SKM-1 treated with dmso at 0.1 percent for 144 hours (cell line): ENCODE measurements around the gene STXBP2.

Experiments used
- DNase-seq: peaks from one replicate; lab custom pipeline; 2025; ENCODE audit not compliant: unreplicated experiment; lab: John Stamatoyannopoulos, UW

STXBP2 gene

GRCh38 chr19:7648265-7649014 lies 11.5 kb downstream of the STXBP2 start:
- no peak for DNase-seq

GRCh38 chr19:7650148-7650547 lies 13.2 kb downstream of the STXBP2 start:
- DNase-seq, result no peak

DNA sequence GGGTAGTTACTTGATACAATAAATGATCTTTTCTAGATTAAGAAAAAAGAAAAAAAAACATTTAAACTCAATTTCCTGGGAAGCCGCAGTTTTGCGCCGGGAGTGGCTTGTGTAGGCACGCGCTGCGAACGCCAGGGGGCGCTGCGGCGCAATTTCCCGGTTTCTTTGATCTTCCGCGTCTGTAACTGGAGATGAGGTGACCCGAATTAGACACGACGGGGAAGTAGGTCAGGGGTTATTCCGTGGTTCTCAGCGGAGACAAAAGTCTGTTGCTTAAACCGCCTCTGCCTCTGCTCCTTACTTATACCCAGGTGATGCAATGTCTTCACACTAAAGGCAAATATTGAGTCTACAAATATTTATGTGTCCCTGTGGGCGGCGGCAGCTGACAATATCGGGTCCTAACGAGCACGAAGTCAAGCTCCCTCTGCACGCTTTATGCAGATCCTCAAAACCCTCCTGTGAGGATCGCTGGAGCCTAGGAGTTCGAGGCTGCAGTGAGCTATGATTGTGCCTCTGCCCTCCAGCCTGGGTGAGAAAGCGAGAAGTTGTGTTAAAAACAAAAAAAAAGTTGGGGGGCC lies 15.2 kb downstream of the STXBP2 start:
- DNase-seq, result peak; percentile 97

- DNase-seq, result no peak
These were observed 17.5 kb downstream of the STXBP2 start for GRCh38 chr19:7654401-7654800.

DNA sequence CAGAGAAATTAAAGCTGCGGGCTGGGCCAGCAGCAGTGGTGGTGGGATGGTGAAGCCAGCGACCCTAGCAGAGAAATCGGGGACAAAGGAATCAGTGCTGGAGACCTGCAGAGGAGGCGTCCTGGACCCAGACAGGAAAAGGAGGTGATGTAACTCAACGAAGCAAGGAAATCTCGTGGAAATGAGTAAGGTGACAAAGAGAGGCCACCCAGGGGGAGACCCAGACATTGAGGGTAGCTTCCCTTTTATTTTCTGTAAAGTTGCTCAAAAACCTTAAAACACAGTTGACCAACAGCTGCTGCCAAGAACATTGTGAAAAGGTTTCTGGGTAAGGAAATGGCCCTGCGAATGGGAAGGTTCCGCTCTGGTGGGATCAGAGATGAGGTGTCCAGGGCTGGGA lies 18.7 kb downstream of the STXBP2 start:
- DNase-seq, result peak; percentile 95

GRCh38 chr19:7657131-7657751 lies 20.3 kb downstream of the STXBP2 start:
- peak; percentile 87 for DNase-seq

DNA sequence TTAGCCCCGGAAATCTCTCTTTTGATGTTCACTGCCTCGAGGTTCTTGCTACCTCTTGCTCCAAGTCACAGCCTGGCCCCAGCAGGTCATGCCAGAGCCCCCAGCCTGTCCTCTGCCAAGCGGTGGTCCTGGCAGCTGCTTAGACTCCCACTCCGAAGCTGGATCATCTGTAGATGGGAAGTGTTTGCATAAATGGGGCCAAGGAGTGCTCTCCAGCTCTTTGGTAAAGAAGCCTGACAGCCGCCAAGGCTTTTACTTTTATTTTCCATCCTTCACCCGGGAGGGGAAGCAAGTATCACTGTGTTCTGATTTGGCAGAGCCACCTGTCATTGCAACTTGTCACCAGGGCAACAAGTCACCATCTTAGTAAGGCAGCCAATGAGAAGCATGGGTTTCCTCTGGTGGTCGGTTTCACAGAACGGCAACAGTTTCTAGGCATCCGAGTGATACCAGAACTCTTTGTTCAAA lies 21.3 kb downstream of the STXBP2 start:
- DNase-seq, result no peak

DNA sequence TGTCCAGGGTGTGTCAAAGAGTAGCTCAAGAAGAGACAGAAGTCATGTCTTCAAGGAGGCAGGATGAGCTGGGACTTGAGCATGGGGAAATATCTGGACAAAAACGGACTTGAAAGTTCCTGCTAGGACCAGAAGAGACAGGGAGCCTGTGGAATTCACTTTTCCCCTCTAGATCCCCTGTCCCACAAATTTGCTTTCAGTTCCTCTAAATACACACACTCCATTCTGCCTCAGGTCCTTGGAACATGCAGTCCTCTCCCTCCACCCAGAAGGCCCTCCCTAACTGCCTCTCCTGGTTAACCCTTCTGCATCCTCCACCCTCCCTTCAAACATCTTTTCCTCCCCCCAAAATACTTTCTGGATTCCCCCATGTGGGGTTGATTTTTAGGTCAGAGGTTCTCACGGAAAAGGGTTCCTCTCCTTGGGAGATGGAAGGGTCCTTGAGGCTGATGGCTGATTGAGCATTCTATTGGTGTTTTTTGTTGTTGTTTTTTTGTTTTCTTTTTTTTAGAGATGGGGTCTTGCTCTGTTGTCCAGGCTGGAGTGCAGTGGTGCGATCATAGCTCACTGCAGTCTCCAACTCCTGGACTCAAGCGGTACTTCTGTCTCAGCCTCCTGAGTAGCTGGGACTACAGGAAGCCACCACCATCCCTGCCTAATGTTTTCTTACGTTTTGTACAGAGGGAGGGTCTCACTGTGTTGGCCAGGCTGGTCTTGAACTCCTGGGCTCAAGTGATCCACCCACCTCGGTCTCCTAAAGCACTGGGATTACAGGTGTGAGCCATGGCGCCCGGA lies 25.0 kb downstream of the STXBP2 start:
- no peak for DNase-seq

- no peak for DNase-seq
These were observed 25.7 kb downstream of the STXBP2 start for GRCh38 chr19:7662657-7663056.

GRCh38 chr19:7663706-7664105 lies 26.8 kb downstream of the STXBP2 start:
- DNase-seq, result no peak

DNA sequence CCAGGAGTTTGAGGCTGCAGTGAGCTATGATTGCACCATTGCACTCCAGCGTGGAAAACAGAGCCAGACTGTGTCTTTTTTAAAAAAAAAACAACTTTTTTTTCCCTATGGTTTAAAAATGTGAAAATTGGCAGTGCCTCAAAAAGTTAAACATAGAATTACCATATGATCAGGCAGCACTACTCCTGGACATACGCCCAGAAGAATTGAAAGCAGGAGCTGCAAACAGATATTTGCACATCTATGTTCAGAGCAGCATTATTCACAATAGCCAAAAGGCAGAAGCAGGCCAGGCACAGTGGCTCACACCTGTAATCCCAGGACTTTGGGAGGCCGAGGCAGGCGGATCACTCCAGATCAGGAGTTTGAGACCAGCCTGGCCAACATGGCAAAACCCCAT lies 28.2 kb downstream of the STXBP2 start:
- no peak for DNase-seq

DNA sequence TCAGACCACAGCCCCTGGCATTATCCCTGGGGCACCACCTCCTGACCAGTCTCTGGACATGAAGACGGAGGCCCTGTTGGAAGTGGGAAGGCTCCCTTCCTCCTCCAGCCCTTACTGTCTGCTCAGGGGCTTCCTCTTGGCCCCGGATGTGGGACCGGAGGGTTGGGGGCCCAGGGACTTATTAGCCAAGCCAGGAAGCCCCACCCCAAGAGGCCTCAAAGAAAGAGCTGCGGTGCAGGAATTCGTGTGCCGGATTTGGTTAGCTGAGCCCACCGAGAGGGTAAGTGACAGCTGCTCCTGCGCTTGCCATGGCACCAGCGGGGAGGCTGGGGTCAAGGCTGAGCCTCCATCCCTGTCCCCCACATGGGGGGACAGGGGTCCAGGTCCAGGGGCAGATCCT lies 31.9 kb downstream of the STXBP2 start, which contains the start of gene RETN:
Gene RETN, plus strand, starts transcription at position 208 of the 400 bp plus-strand sequence. CDS start 278 bp downstream, outside the sequence.
- no peak for DNase-seq

DNA sequence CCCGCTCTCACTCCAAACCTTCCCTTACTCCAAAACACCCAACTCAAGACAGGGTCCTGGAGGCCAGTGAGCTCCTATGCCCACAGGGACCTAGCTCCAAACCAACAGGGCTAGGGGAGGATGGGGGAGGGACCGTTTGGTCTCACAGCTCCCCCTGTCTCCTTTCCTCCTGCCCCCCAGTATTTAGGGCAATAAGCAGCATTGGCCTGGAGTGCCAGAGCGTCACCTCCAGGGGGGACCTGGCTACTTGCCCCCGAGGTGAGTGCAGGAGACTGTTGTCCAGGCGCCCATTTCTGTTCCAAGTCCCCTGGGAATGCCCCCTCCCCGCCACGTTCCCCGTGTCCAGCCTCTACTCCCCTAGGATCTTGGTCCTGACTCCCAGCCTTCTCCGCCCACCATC lies 32.7 kb downstream of the STXBP2 start:
- DNase-seq, result no peak

DNA sequence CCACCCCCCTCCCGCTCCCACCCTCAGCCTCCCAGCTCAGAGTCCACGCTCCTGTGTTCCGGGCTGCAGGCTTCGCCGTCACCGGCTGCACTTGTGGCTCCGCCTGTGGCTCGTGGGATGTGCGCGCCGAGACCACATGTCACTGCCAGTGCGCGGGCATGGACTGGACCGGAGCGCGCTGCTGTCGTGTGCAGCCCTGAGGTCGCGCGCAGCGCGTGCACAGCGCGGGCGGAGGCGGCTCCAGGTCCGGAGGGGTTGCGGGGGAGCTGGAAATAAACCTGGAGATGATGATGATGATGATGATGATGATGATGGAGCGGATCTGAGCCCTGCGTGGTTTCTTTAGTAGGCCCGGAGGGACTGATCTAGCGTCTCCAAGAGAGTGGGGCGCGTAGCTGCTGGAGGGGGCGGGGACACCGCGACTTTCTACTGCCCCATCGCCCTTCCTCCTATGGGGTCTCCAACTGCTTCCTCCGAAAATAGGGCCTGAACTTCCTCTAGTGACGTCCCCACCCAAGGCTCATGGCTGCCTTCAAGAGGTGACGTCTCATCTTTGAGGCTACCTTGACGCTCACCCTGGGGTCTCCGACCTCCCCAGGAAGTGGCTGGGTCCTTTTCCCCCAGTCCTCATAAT lies 33.4 kb downstream of the STXBP2 start:
- DNase-seq, result no peak

DNA sequence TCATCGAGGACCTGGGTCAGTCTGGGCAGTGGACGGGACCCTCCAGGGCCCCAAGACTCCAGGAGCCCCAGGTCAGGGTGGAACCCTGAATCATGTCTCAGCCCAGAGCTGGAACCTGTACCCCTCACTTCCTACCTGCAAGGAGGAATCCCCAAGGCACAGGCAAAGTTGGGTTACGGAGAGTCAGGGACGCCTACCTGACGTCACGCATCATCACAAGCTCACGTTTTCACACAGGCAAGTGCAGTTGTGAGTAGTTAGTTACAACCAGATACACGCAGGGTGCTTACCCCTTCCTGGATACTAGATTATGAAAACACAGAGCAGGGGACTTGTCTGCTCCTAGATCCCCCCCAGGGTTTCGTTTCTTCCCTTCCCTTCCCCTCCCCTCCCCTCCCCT lies 33.9 kb downstream of the STXBP2 start:
- DNase-seq, result no peak

- DNase-seq, result no peak
These were observed 35.6 kb downstream of the STXBP2 start for GRCh38 chr19:7672522-7672921.

- peak; percentile 83 for DNase-seq
These were observed 37.4 kb downstream of the STXBP2 start for GRCh38 chr19:7674010-7675005.

DNA sequence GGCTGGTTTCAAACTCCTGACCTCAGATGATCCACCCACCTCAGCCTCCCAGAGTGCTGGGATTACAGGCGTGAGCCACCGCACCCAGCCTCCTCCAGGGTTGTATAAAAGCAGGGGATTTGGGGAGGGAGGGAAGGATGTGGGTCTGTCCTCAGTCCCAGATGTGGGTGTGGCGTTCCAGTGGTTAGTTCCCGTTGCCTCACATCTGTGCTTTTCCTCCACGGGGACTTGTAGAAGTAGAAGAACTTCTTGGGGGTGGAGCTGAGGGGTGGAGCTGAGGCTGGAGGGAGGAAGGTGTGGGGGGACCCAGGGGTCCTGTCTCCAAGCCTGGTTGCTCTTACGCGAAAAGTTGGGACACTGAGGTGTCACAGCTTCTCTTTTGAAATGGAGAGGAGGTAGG lies 39.5 kb downstream of the STXBP2 start:
- DNase-seq, result peak; percentile 79

GRCh38 chr19:7676854-7677253 lies 39.9 kb downstream of the STXBP2 start, which contains the start of gene MCEMP1:
MCEMP1 (plus strand) TSS chr19:7677090; CDS start chr19:7677121, 31 bp downstream.
- peak; percentile 65 for DNase-seq
